HG03066 (cell line): ENCODE data around the gene MYH9.
"Not testable (repeated sequence)": the region's sequence is repeated elsewhere in the genome, so short reads cannot be mapped to it uniquely, and the experiment has no call there.

Source experiments
- ATAC-seq: cut with Tn5 transposase; IDR thresholded peaks from one replicate; pipeline ENCODE4 v1.9.1; 2021; ENCODE audit warnings: low read depth; ENCODE audit not compliant: unreplicated experiment

Gene MYH9

GRCh38 chr22:36387959-36388726 lies at the start of gene MYH9:
Gene MYH9, minus strand, starts transcription at chr22:36387967. Its CDS starts 38,731 bp downstream, at chr22:36349236.
- peak; percentile 58 for ATAC-seq

DNA sequence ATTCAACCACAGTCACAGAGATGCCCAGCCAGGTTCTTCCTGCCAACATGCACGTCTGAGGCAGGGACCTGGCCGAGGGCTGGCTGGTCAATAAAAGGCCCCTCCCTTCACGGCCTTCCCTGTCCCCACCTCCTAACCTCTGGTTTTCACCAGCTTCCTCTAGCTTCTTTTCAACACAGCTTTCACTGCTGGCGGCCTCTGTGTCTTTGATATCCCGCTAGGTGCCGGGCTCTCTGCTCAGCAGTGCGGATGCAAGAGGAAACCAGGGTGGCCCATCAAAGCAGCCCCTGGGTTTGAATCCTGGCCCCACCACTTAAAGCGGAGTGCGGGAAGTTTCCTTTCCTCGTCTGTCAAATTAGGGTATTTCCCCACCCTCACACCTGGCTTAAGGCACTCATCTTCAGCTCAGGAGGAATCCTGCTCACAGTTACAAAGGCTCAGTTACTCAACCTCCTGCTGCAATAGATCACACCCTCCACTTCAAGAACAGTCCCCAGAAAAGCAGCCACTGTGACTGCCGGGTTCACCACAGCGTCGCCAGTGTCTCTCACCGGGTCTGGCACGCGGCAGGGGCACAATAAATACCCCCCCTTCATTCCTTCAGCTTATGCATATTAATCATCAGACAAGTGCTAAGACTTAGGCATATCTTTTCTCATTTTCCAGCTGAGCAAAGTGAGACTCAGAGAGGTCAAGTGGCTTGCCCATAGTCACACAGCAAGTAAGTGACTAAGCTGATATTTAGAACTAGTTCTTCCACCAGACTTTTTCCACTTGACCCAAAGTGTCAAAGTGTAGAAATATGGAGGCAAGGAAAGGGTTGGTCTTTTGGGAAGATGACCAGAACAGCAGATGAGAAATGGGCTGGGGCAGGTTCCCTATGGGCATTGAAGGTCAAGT lies 48.0 kb upstream of the MYH9 start:
- no peak for ATAC-seq

- ATAC-seq = no peak
Measured at GRCh38 chr22:36433318-36434231, 45.8 kb upstream of the MYH9 start.

GRCh38 chr22:36432592-36433317 lies 45.0 kb upstream of the MYH9 start:
- ATAC-seq = no peak

DNA sequence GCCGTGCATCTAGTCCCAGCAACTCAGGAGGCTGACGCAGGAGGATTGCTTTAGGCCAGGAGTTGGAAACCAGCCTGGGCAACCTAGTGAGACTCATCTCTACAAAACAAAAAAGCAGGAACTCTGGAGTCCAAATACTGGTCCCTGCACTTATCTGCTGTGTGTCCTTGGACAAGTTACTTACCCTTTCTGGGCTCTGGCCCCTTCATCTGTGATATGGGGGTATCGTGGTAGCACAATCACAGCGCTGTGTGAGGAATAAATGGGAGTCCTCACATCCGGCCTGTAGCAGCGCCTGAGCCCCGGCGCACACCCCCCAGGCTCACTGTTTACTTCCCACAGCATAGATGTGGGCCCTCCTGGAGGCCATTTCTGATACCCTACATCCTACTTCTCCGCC lies 44.2 kb upstream of the MYH9 start:
- no peak for ATAC-seq

- no peak for ATAC-seq
Measured at GRCh38 chr22:36430863-36431262, 43.1 kb upstream of the MYH9 start.

GRCh38 chr22:36427952-36428351 lies 40.2 kb upstream of the MYH9 start:
- ATAC-seq = not testable (repeated sequence)

DNA sequence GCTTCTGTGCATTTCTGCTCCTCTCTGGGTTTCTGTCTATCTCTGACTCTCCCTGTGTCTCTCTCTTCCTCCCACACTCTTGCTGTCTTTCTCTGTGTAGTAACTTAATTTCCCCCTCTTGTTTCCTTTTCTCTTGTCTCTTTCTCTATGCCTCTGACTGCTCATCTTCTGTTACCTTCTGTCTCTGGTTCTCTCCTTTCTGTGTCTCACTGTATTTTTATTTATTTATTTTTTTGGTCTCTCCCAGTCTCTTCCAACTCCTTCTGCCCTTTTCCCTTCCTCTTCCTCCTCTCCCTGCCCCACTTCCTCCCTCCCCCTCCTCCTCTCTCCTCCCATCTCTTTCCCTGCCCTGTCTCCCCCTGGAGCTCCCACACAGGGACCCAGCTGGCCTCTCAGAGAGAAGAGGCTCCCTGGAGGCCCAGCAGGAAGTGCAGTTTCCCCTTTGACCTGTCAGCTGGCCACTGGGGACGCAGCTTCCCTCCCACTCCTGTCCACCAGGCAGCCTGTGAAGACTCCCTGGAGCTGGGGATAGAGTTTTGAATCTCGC lies 38.3 kb upstream of the MYH9 start:
- ATAC-seq = no peak

DNA sequence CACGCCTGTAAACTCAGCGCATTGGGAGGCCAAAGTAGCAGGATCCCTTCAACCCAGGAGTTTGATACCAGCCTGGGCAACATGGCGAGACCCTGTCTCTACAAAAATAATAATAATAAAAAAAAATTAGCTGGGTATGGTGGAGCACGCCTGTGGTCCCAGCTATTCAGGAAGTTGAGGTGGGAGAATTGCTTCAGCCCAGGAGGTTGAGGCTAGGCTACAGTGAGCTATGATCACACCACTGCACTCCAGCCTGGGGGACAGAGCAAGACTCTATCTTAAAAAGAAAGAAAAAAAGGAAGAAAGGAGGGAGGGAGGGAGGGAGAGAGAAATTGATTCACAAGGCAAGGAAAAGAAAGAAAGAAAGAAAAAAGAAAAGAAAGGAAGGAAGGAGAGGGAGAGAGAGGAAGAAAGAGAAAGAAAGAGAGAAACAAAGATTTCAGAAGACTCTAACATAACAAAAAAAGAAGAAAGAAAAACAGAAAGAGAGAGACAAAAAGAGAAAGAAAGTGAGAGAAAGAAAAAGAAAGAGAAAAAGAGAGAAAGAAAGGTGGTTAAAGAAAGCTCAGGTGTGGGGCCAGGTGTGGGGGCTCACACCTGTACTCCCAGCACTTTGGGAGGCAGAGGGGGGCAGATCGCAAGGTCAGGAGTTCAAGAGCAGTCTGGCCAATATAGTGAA lies 37.3 kb upstream of the MYH9 start:
- ATAC-seq = no peak

DNA sequence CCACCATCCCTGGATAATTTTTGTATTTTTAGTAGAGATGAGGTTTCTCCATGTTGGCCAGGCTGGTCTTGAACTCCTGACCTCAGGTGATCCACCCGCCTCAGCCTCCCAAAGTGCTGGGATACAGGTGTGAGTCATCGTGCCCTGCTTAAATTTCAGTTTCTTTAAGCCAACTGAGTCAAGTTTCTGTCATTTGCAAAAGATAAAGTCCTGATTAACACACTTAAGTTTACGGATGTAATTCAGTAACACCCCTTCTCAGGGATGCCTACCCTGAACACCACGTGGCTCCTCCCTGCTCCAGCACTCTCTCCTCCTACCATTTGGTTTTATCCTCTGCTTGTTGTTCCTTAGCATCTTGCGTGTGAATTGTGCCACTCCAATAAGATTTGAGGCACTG lies 36.7 kb upstream of the MYH9 start:
- not testable (repeated sequence) for ATAC-seq

- ATAC-seq = no peak
Measured at GRCh38 chr22:36423461-36424404, 36.0 kb upstream of the MYH9 start.

DNA sequence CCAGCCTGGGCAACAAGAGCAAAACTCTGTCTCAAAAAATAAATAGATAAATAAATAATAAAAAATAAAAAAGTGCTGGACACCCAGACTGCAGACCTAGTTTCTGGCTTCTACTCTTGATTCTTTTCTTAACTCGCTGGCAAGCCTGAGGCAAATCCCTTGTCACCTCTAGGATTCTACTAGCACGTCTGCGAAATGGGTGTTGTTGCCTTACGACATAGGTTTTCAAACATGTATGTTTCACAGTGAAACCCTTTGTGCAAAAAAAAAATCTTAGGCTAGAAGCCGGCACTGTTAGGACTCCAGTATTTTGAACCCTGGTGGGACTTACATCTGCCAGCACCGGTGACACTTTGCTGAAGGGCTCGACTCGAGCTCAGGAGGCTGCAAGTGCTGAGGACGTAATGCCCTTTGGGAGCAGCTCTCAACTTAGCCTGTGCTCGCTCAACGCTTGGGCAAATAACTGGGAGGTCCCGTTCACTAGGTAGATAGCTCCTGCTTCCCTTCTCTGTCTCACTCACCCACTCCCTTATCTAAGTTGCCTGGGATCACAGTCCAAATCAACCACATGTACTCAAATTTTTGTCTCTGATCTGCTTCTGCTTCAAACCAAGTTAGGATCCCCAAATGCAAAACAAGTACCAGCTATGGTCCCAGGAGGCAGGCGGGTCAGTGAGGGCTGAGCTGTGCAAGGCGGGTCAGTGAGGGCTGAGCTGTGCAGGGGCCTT lies 34.7 kb upstream of the MYH9 start:
- no peak for ATAC-seq

DNA sequence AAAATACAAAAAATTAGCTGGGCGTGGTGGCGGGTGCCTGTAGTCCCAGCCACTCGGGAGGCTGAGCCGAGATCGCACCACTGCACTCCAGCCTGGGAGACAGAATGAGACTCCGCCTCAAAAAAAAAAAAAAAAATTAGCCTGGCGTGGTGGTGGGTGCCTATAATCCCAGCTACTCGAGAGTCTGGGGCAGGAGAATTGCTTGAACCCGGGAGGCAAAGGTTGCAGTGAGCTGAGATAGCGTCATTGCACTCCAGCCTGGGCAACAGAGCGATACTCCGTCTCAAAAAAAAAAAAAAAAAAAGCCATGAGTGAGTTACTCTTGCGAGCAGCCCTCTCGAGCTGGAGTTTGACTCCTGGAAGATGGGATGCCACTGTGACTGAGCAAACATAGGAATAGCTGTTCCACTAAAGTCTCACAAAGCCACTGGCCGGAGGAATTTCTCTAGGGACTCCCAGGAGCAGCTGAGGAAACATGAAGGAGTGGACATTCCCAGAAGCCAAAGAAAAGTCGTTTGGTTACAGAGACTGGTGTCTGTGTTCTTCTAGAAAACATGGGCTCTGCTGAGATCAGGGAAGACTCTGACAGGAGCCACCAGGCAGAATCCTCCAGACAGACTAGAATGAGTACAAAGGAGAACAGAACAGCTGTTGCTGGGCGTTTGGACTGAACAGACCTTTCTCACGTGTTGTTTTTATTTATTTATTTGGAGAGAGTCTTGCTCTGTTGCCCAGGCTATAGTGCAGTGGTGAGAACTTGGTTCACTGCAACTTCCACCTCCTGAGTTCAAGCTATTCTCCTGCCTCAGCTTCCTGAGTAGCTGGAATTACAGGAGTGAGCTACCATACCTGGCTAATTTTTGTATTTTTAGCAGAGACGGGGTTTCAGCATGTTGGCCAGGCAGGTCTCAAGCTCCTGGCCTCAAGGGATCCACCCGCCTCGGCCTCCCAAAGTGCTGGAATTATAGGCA lies 32.4 kb upstream of the MYH9 start:
- ATAC-seq = no peak

GRCh38 chr22:36419177-36419911 lies 31.6 kb upstream of the MYH9 start:
- ATAC-seq = no peak

DNA sequence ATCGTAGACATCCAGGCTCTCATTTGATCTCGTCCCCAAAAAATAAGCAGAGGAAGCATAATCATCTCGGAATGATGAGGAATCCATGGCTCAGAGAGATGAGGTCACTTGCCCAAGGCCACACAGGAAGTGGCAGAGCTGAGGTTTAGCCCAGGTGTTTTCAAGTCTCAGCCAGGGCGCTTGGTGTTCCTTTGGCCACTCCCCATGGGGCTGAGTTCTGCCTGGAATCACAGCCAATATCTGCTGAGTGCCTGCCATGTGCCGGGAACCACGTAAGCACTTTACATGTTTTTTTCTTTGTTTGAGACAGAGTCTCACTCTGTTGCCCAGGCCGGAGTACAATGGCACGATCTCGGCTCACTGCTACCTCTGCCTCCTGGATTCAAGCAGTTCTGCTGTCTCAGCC lies 29.5 kb upstream of the MYH9 start:
- ATAC-seq = no peak
